Right ventricle myocardium inferior (tissue), 1 donor: ENCODE results near the gene OR52K1. TPM values are rescaled to one million over a fixed set of nuclear protein-coding genes. Genes with fewer than 3 reads are reported as not detected.
A peak's percentile ranks its signal among the peaks of the same experiment; 100 is the strongest.

Experiments
- ATAC-seq: fragments of 200-7000 bp; cut with Tn5 transposase; one replicate; pipeline ENCODE4 v1.9.1; 2020; ENCODE audit warnings: mild to moderate bottlenecking, moderate library complexity
- DNase-seq: peaks from one replicate; pipeline ENCODE4 v3.0.0; 2021; ENCODE audit errors: missing footprints
- intact Hi-C: fragments of 100-400 bp; cut with DNase I; formaldehyde crosslinking; loops from one replicate; pipeline ENCODE4 v1.11.0; 2022
- long read RNA-seq: library from polyadenylated mRNA; unstranded; transcript quantifications from one replicate; pipeline ENCODE4 v2.0.0, GENCODE V29; 2021
- total RNA-seq: library from RNA; stranded (reverse); fragmentation: NEBNext Ultra II Directional; extraction: Animal tissue kit (Norgen Biotek cat#: 25700); gene quantifications from one replicate; pipeline ENCODE4 v1.2.1, GENCODE V29; 2021
- donor health status: DM: no; HTN: yes; CAD: no; lungs with severe emphysema.

The OR52K1 gene
- not detected for total RNA-seq
- long read RNA-seq = 0 reads

DNA sequence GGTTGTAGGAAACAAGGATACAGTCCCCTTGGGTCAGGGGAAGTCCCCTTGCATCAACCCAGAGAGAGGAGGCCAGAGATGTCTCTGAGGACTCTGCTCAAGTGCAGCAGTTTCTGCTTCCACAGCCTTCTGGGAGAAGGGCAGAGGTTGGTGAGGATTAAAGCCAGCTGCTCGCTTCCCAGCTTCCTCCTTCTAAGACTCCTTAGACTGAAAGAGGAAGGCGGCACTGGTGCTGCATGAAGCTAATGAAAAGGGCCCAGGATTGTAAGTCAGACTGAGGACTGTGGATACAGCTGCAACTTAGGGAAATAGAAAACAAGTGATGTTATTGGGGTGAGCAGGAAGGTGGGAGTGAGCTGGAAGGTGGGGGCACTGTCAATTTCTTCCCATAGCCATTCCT is at the start of gene OR52K1:
TSS of gene OR52K1 (plus strand) at position 202 of the 400 bp plus-strand sequence. CDS start 6,255 bp downstream, outside the sequence.
- intact Hi-C loops = no loop called here
- peak; percentile 50 for ATAC-seq
- DNase-seq = peak; percentile 39

GRCh38 chr11:4433856-4434255 is 48.6 kb upstream of the OR52K1 start:
- DNase-seq = no peak
- intact Hi-C loops = no loop called here
- ATAC-seq = no peak

- intact Hi-C loops = no loop called here
- ATAC-seq (no peak), DNase-seq (no peak)
These were observed 46.0 kb upstream of the OR52K1 start for GRCh38 chr11:4436411-4436810.

- intact Hi-C loops = no loop called here
- no peak for ATAC-seq
- no peak for DNase-seq
These were observed 40.9 kb upstream of the OR52K1 start for GRCh38 chr11:4441515-4441914.

DNA sequence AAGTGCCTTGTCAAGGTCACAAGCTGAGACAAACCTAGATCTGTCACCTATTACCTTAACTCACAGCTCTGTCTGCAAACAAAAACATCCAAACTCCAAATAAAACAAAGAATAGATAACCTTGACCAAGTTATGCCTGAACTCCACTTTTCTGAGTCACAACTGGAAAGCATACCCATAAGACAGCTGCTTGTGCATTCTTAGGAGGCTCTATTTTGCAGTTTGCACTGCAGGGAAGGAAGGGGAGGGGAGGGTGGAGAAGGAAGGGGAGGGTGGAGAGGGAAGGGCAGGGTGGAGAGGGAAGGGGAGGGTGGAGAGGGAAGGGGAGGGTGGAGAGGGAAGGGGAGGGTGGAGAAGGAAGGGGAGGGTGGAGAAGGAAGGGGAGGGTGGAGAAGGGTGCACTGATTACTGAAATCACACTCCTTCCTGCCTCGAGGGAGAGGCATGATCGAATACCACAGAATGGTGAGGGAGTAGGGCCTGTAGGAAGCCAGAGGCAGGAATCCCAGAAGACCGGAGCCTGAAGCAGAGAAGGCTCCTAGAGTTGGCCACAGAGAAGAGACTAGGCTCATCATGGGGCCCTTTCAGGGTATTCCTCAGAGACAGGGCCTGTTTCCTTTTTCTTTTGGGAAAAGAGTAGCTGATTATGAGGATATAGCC is 39.1 kb upstream of the OR52K1 start:
- ATAC-seq (no peak), DNase-seq (no peak)
- intact Hi-C loops = no loop called here

GRCh38 chr11:4448995-4449394 is 33.5 kb upstream of the OR52K1 start, which contains the start of gene OR52K2:
TSS of gene OR52K2 (plus strand) at chr11:4449295. CDS start at chr11:4449340, 45 bp downstream.
- ATAC-seq = no peak
- intact Hi-C loops = no loop called here
- DNase-seq = no peak

GRCh38 chr11:4453118-4453517 is 29.3 kb upstream of the OR52K1 start:
- intact Hi-C loops = no loop called here
- DNase-seq = no peak
- ATAC-seq = no peak

DNA sequence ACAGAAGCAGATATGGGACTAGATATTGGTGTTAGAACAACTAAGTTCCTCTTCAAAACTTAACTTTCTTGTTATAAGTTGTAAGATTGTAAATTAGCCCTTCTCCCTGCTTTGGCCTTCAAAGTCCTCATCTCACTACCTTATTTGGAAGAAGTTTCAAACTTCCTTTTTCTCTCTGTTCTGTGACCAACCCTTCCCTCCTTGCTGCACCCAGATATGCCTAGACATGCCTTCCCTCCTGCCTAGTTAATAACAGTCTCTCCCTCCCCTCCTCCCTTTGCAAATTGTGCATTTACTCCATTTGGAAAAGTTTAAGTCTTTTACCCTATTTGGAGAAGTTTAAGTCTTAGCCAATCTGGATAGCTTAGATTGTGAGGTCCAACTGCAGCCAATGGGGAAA is 28.4 kb upstream of the OR52K1 start:
- intact Hi-C loops = no loop called here

GRCh38 chr11:4455419-4455818 is 27.0 kb upstream of the OR52K1 start:
- ATAC-seq = peak; percentile 52
- intact Hi-C loops = no loop called here

More for the DNA sequence above, 28.4 kb upstream of the OR52K1 start:
- DNase-seq = peak; percentile 27
- no peak for ATAC-seq

GRCh38 chr11:4459500-4459899 is 22.9 kb upstream of the OR52K1 start:
- ATAC-seq (peak; percentile 65), DNase-seq (peak; percentile 67)
- intact Hi-C loops = no loop called here

More at GRCh38 chr11:4455419-4455818, 27.0 kb upstream of the OR52K1 start:
- DNase-seq = peak; percentile 22

- DNase-seq = no peak
- intact Hi-C loops = no loop called here
- no peak for ATAC-seq
These were observed 22.3 kb upstream of the OR52K1 start for GRCh38 chr11:4460151-4460550.

DNA sequence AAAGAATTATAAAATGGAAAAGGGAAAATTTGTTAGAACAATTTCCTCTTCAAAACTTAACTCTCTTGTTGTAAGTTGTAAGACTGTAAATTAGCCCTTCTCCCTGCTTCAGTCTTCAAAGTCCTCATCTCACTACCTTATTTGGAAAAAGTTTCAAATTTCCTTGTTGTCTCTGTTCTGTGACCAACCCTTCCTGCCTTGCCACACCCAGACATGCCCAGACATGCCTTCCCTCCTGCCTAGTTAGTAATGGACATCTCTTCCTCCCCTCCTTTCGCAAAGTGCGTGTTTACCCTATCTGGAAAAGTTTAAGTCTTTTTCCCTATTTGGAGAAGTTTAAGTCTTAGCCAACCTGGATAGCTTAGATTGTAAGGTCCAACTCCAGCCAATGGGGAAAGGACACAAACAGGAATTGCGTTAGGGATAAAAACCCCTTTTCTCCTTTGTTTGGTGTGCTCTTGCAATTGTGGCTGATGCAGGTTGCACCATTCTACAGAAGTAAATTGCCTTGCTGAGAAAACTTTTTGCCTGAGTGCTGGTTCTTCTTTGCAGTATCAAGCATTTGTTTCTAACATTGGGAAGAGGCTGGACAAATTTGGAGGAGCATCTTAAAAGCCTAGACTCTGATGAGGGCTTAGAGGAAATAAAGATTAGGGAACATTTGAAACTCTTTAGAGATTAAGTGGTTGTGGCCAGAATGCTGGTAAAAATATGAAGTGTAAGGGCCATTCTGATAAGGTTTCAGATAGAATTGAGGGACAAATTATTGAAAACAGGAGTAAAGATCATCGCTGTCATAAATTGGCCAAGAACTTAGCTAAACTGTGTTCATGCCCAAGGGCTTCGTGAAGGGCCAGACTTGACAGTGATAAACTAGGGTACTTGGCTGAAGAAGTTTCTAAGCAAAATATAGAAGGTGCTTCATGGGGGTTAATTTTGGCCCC is 18.0 kb upstream of the OR52K1 start:
- DNase-seq (no peak), ATAC-seq (no peak)
- intact Hi-C loops = no loop called here

DNA sequence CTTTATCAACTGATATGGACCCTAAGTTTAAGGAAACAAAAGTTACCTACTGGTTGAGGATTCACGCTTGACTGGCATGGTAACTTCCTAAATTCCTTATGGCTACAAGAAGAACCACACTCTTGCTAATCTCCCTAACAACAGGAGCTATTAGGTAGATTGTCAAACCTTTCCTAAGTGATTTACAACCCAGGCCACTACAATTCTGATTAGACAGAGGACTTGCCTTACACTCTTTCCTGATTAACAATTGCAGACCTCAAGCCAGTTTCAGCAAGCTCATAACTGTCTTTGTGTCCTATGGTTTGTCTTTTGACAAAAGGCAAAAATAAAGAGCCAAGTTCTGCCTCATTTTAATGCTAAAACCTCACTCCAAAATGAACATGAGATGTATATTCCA is 17.0 kb upstream of the OR52K1 start:
- ATAC-seq (no peak), DNase-seq (no peak)
- intact Hi-C loops = no loop called here

- intact Hi-C loops = no loop called here
- ATAC-seq (no peak), DNase-seq (peak; percentile 27)
These were observed 16.1 kb upstream of the OR52K1 start for GRCh38 chr11:4466131-4466870.

DNA sequence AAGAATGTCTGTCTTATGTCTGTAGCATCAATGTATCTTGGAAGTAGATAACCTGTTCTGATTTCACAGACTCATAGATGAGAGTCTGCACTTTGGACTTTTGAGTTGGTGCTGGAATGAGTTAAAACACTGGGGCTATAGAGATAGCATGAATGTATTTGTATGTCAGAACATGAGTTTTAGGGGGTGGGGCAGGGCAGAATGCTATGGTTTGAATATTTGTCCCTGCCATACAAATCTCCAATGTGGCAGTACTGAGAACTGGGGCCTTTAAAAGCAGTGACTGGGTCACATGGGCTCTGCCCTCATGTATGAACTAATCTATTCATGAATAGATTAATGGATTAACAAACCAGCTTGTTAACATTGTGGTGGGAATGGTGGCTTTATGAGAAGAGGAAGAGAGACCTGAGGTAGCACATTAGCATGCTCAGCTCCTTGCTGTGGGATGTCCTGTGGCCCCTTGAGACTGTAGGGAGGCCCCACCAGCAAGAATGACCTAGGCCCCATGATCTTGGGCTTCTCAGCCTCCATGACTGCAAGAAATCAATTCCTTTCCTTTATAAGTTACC is 15.5 kb upstream of the OR52K1 start:
- intact Hi-C loops = no loop called here
- no peak for ATAC-seq
- DNase-seq = no peak

- DNase-seq (peak; percentile 21), ATAC-seq (no peak)
- intact Hi-C loops = no loop called here
These were observed 14.4 kb upstream of the OR52K1 start for GRCh38 chr11:4467811-4468606.

DNA sequence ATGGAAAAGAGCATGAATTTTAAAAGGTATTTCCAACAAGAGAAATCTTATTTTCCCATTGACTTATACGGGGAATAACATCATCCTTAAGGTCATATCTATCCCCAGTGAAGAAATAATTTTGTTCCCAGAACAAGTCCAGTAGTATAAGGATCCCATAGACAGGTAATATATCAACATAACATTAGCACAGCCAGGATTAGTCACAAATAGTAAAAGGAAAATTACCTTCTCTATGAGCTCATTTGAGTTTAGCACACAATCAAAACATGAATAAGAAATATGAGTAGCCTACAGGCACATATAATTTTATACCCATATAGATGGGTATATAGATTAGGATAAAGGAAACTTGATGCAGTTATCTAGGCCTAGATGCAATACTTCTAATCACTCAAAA is 2.8 kb upstream of the OR52K1 start:
- intact Hi-C loops = no loop called here
- ATAC-seq (no peak), DNase-seq (no peak)

GRCh38 chr11:4480577-4481239 is 1.7 kb upstream of the OR52K1 start:
- no peak for ATAC-seq
- intact Hi-C loops = no loop called here

More at GRCh38 chr11:4480577-4481239, 1.7 kb upstream of the OR52K1 start:
- DNase-seq = no peak
